Measurements from ENCODE around the gene ACYP1. TPM values are rescaled to one million over a fixed set of nuclear protein-coding genes. Genes with fewer than 3 reads are reported as not detected.

Gene ACYP1
- total RNA-seq, 4 donors from 2014 or later, result 4.2 to 24.3 (median 9.9) TPM

DNA sequence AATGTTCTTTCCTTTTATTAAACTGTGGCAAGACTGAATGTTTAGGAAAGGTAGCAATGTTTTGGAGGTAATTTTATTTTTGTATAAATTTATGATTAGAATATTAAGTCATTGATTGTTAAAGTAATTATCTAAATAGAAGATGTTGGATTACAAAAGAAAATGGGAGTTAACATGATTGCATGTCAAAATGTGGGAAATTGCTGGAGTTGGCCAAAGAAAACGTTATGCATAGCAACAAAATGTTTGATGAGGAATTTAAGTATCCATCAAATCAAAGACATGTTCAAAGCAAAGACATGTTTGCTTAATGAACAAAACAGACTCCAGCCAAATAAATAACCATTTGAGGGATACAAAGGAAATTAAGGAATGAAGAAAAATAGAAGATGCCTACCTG, 9.4 kb downstream of the ACYP1 start:
- WGBS, 2 donors, result 53 to 86% methylated on average over 1 of the region's 1 CpG

DNA sequence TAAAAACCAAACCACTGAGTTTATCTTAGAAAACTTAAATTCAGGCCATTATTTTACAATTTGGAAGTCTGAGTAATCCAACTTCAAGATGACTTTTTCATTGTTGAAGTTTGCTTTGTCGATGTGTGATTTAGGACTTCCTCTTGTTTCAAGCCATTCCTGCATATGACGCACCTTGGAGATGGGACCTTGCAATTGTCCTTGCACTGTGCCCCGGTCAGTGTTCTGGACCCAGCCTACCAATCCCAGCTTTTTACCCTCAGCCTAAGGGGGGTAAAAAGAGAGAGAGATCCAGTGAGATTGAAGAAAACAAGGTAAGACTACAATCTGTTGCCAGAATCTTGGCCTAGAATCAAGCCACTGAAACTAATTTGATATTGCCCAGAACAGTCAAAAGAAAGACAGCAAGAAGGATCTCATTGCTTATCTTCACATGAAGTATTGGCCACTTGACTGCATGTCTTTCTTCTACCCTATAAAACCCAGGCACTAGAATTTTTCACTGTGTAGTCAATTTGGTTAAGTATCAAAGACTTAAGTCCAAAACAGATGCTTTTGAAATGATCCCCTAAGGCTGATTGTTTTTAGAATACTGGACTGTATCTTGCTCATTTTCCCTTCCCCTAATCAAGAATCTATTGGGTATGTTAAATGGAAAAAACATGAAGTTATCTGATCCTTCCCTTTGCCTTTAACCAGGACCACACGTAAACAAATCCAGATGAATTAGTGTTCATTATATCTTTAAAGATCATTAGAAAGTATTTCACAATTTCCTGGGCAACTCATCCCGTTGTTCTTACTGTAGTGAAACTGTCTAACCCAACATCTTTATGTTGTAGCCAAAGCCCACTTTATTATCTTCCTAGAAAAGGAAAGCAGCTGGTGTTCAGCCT, 10.2 kb downstream of the ACYP1 start:
- Histone ChIP-seq H3K36me3 (no peaks in the 10 kb centered on the region), H3K27ac (no peak overlapping the region), H3K9me3 (no peaks in the 10 kb centered on the region), H3K4me1 (peaks cover 0 to 23% (median 15%) of the 10 kb centered on the region in 4 donors), H3K4me3 (no peak overlapping the region), H3K27me3 (no peaks in the 10 kb centered on the region)
- DNase-seq (ENCODE audit: low spot score in 2 of 2), result no peak
- TF ChIP-seq EP300 (IDR thresholded peaks at IDR 0.05) (no peak), POLR2A (IDR thresholded peaks at IDR 0.05) (no peak)
- TF ChIP-seq, protein P1, sequence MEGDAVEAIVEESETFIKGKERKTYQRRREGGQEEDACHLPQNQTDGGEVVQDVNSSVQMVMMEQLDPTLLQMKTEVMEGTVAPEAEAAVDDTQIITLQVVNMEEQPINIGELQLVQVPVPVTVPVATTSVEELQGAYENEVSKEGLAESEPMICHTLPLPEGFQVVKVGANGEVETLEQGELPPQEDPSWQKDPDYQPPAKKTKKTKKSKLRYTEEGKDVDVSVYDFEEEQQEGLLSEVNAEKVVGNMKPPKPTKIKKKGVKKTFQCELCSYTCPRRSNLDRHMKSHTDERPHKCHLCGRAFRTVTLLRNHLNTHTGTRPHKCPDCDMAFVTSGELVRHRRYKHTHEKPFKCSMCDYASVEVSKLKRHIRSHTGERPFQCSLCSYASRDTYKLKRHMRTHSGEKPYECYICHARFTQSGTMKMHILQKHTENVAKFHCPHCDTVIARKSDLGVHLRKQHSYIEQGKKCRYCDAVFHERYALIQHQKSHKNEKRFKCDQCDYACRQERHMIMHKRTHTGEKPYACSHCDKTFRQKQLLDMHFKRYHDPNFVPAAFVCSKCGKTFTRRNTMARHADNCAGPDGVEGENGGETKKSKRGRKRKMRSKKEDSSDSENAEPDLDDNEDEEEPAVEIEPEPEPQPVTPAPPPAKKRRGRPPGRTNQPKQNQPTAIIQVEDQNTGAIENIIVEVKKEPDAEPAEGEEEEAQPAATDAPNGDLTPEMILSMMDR (IDR thresholded peaks at IDR 0.05), result no peak
- 66 to 67% methylated on average over 5 of the region's 5 CpGs for WGBS, 2 donors

More for the DNA sequence above, 9.4 kb downstream of the ACYP1 start:
- H3K27ac ChIP-seq, result no peak overlapping the region
- no peaks in the 10 kb centered on the region for H3K27me3 ChIP-seq
- no peak for TF ChIP-seq POLR2A (IDR thresholded peaks at IDR 0.05)
- TF ChIP-seq, protein P1 (IDR thresholded peaks at IDR 0.05), result no peak
- no peak for TF ChIP-seq EP300 (IDR thresholded peaks at IDR 0.05)
- no peak overlapping the region for H3K4me3 ChIP-seq
- H3K4me1 ChIP-seq, result peaks cover 0 to 16% (median 11%) of the 10 kb centered on the region in 4 donors
- no peak for DNase-seq (ENCODE audit: low spot score in 2 of 2)
- no peaks in the 10 kb centered on the region for H3K36me3 ChIP-seq
- no peaks in the 10 kb centered on the region for H3K9me3 ChIP-seq

DNA sequence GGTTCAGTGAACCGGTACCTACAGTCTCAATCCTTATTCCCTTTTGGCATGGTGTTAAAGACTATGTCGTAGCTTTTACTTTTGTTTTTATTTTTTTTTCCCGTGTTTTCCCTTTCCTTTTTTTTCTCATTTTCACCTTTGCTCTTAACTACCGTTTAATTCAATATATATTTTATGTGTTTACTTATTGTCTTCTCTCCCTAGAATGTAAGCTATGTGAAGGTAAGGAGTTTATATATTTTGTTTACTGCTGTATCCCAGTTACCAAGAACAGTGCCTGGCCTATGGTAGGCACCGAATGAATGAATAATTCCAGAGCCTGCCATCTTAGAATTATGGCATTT, 12.3 kb downstream of the ACYP1 start:
- no peaks in the 10 kb centered on the region for H3K36me3 ChIP-seq
- no peak for DNase-seq (ENCODE audit: low spot score in 2 of 2)
- TF ChIP-seq EP300 (IDR thresholded peaks at IDR 0.05) (no peak), POLR2A (IDR thresholded peaks at IDR 0.05) (no peak)
- TF ChIP-seq, protein P1 (IDR thresholded peaks at IDR 0.05), result no peak
- WGBS, 2 donors, result 21 to 26% methylated on average over 5 of the region's 5 CpGs
- H3K4me3 ChIP-seq, result peak overlapping the region; percentile 62 to 86 (median 70)
- peak overlapping the region; percentile 89 to 96 (median 92) for H3K27ac ChIP-seq
- no peaks in the 10 kb centered on the region for H3K27me3 ChIP-seq
- peaks cover 0 to 43% (median 23%) of the 10 kb centered on the region in 4 donors for H3K4me1 ChIP-seq
- H3K9me3 ChIP-seq, result no peaks in the 10 kb centered on the region

DNA sequence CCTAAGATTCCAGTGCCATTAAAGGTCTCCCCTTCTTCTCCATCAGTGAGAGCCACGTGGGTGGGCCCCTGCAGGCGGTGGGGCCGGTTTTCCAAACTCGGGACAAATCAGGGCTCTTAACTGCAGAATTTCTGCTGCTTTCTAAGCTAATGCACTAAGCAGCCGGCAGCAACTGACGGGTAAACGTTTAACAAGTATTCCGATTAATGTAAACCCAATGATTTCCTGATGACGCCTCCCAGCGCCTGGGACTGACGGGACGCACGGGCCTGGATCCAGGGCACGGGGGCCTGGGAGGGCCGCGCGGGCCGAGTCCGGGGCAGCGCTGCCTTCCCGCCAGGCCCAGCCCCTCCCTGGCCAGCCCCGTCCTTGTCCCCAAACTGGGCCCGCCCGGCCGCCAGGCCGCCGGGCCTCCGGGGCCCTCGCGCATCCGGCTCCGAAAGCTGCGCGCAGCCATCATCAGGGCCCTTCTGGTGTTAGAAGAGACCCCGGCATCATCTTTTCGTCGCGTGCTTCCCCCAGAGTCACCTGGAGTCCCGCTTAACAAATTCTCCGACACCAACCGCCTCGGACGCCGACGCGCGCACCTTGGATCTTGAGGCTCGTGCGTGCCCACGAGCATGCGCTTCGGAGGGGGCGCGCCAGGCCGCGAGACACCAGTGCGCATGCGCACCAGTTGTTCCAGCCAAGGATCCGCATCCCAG, 12.8 kb downstream of the ACYP1 start, which contains the start of gene MLH3:
Gene MLH3, minus strand, starts transcription at position 616 of the 704 bp plus-strand sequence. CDS start 1,812 bp downstream, outside the sequence.
- H3K36me3 ChIP-seq, result no peaks in the 10 kb centered on the region
- H3K9me3 ChIP-seq, result no peaks in the 10 kb centered on the region
- peak within 1 kb of the TSS; percentile 89 to 96 (median 92) for H3K27ac ChIP-seq
- peaks cover 0 to 43% (median 23%) of the 10 kb centered on the region in 4 donors for H3K4me1 ChIP-seq
- peak; percentile 54 to 78 for TF ChIP-seq POLR2A (IDR thresholded peaks at IDR 0.05)
- TF ChIP-seq EP300 (IDR thresholded peaks at IDR 0.05), result peak; percentile 42 to 95
- TF ChIP-seq, protein P1 (IDR thresholded peaks at IDR 0.05), result peak in 1 of 5 experiments; percentile 32
- 0% methylated on average over 42 to 55 of the region's 59 CpGs for WGBS, 2 donors
- H3K4me3 ChIP-seq, result peak within 1 kb of the TSS; percentile 62 to 86 (median 70)
- no peaks in the 10 kb centered on the region for H3K27me3 ChIP-seq
- DNase-seq (ENCODE audit: low spot score in 2 of 2), result peak; percentile 64 to 67

Measured in tibial nerve (tissue), 4 donors.